CD4-positive, alpha-beta T cell treated with Interleukin-4 for 4 hours (primary cell): Measurements from ENCODE around the gene CACNA2D1.

Experiments used
- DNase-seq: peaks from one replicate; pipeline ENCODE4 v3.0.0-alpha.2; 2020

Gene CACNA2D1

GRCh38 chr7:82331234-82331633 is 112.3 kb downstream of the CACNA2D1 start:
- DNase-seq, result no peak

- DNase-seq, result no peak
Measured at GRCh38 chr7:82330706-82331215, 112.8 kb downstream of the CACNA2D1 start.

- DNase-seq, result no peak
Measured at GRCh38 chr7:82327898-82328297, 115.7 kb downstream of the CACNA2D1 start.

- DNase-seq, result no peak
Measured at GRCh38 chr7:82325416-82325815, 118.2 kb downstream of the CACNA2D1 start.

GRCh38 chr7:82323806-82324205 is 119.8 kb downstream of the CACNA2D1 start:
- DNase-seq, result no peak

GRCh38 chr7:82319674-82320118 is 123.9 kb downstream of the CACNA2D1 start:
- DNase-seq, result no peak

- no peak for DNase-seq
Measured at GRCh38 chr7:82318786-82319185, 124.8 kb downstream of the CACNA2D1 start.

- no peak for DNase-seq
Measured at GRCh38 chr7:82317760-82318159, 125.8 kb downstream of the CACNA2D1 start.

- no peak for DNase-seq
Measured at GRCh38 chr7:82317257-82317721, 126.3 kb downstream of the CACNA2D1 start.

GRCh38 chr7:82313269-82313668 is 130.3 kb downstream of the CACNA2D1 start:
- no peak for DNase-seq

GRCh38 chr7:82312646-82313045 is 130.9 kb downstream of the CACNA2D1 start:
- DNase-seq, result no peak

- DNase-seq, result no peak
Measured at GRCh38 chr7:82305347-82306005, 138.1 kb downstream of the CACNA2D1 start.

- DNase-seq, result no peak
Measured at GRCh38 chr7:82294865-82295264, 148.7 kb downstream of the CACNA2D1 start.

GRCh38 chr7:82294382-82294784 is 149.2 kb downstream of the CACNA2D1 start:
- DNase-seq, result no peak

GRCh38 chr7:82293467-82293866 is 150.1 kb downstream of the CACNA2D1 start:
- no peak for DNase-seq

GRCh38 chr7:82291931-82292330 is 151.6 kb downstream of the CACNA2D1 start:
- no peak for DNase-seq

- no peak for DNase-seq
Measured at GRCh38 chr7:82289889-82290288, 153.7 kb downstream of the CACNA2D1 start.

GRCh38 chr7:82289152-82289535 is 154.4 kb downstream of the CACNA2D1 start:
- no peak for DNase-seq

- DNase-seq, result no peak
Measured at GRCh38 chr7:82286798-82287140, 156.8 kb downstream of the CACNA2D1 start.

GRCh38 chr7:82286096-82286797 is 157.3 kb downstream of the CACNA2D1 start:
- DNase-seq, result no peak

- no peak for DNase-seq
Measured at GRCh38 chr7:82284936-82285519, 158.5 kb downstream of the CACNA2D1 start.

GRCh38 chr7:82275342-82275741 is 168.2 kb downstream of the CACNA2D1 start:
- no peak for DNase-seq

GRCh38 chr7:82274681-82275080 is 168.9 kb downstream of the CACNA2D1 start:
- DNase-seq, result no peak

- no peak for DNase-seq
Measured at GRCh38 chr7:82273886-82274285, 169.7 kb downstream of the CACNA2D1 start.
